H1 (cell line): ENCODE data around the gene MRPS34. TPM values are rescaled to one million over a fixed set of nuclear protein-coding genes. Genes with fewer than 3 reads are reported as not detected.

Experiments used
- CTCF ChIA-PET: fragments of 300-600 bp; sonication (Branson Sonifier 250); formaldehyde crosslinking; loops from one replicate; lab custom pipeline; 2021; ENCODE audit not compliant: partially characterized antibody; lab: Charles Lee
- POLR2A ChIA-PET: fragments of 300-600 bp; sonication (Branson Sonifier 250); formaldehyde crosslinking; loops from one replicate; lab custom pipeline; 2021; ENCODE audit warnings: inconsistent platforms; ENCODE audit not compliant: partially characterized antibody; lab: Charles Lee
- DNase-seq, 2 experiments: peaks; one replicate each; pipeline versions ENCODE4 v3.0.0 to v3.0.0-alpha.2; 2010 to 2022; ENCODE audit warnings: low spot score in 2 of 2, low read depth in 1 of 2, mixed read lengths in 1 of 2
- FAIRE-seq: peaks from 2 replicates; lab custom pipeline; 2011; peaks lifted over from hg19 to GRCh38; lab: Jason Lieb, UNC
- H2AFZ ChIP-seq: 2 replicates; pipeline ENCODE4 v1.8.1; 2012; ENCODE audit warnings: low read length, inconsistent platforms
- H2AK5ac ChIP-seq: 2 replicates; pipeline ENCODE4 v1.6.1; 2013; ENCODE audit warnings: low read depth, low read length
- H2BK120ac ChIP-seq: replicated peaks from 2 replicates; pipeline ENCODE3; 2013; ENCODE audit warnings: low read depth, low read length, inconsistent platforms
- H2BK12ac ChIP-seq: 2 replicates; pipeline ENCODE4 v1.6.1; 2013; ENCODE audit warnings: low read depth, low read length
- H2BK15ac ChIP-seq: 2 replicates; pipeline ENCODE4 v1.6.1; 2013; ENCODE audit warnings: low read length
- H2BK20ac ChIP-seq: 2 replicates; pipeline ENCODE4 v1.6.1; 2013; ENCODE audit warnings: low read length
- H2BK5ac ChIP-seq: 2 replicates; pipeline ENCODE4 v1.6.1; 2013; ENCODE audit warnings: low read depth, low read length
- H3K14ac ChIP-seq: 2 replicates; pipeline ENCODE4 v1.6.1; 2013; ENCODE audit warnings: inconsistent platforms; ENCODE audit not compliant: insufficient read length
- H3K18ac ChIP-seq: 2 replicates; pipeline ENCODE4 v1.6.1; 2013; ENCODE audit warnings: low read length; ENCODE audit errors: extremely low read depth
- H3K23ac ChIP-seq: 2 replicates; pipeline ENCODE4 v1.6.1; 2013; ENCODE audit warnings: inconsistent platforms; ENCODE audit not compliant: insufficient read length
- H3K23me2 ChIP-seq: 2 replicates; pipeline ENCODE4 v1.6.1; 2013; ENCODE audit warnings: low read depth, low read length
- H3K27ac ChIP-seq: 2 replicates; pipeline ENCODE4 v1.6.1; 2011; ENCODE audit warnings: low read depth, low read length, inconsistent platforms
- H3K27me3 ChIP-seq, 4 experiments: replicated peaks in 1 of 4; 1 replicate in 1 of 4; 2 replicates in 3 of 4; pipeline versions ENCODE4 v1.6.1 to v1.8.1; 2011 to 2013; ENCODE audit warnings: low read length in 3 of 4, mild to moderate bottlenecking in 3 of 4, inconsistent platforms in 2 of 4, mixed read lengths in 2 of 4, moderate library complexity in 1 of 4; ENCODE audit not compliant: control insufficient read depth in 3 of 4, insufficient read depth in 3 of 4; ENCODE audit errors: extremely low read depth in 1 of 4
- H3K36me3 ChIP-seq, 4 experiments: 2 replicates each; pipeline versions ENCODE4 v1.6.1 to v1.8.1; 2011 to 2013; ENCODE audit warnings: mild to moderate bottlenecking in 4 of 4, low read length in 3 of 4, moderate library complexity in 2 of 4, control low read depth in 1 of 4, inconsistent platforms in 1 of 4; ENCODE audit not compliant: insufficient read depth in 4 of 4, control insufficient read depth in 2 of 4
- H3K4ac ChIP-seq: replicated peaks from 2 replicates; pipeline ENCODE3; 2013; ENCODE audit warnings: low read length, low read depth, mixed read lengths, inconsistent platforms; ENCODE audit not compliant: insufficient read length
- H3K4me1 ChIP-seq, 4 experiments: replicated peaks in 1 of 4; 1 replicate in 1 of 4; 2 replicates in 3 of 4; pipeline versions ENCODE4 v1.6.1 to v1.8.1; 2011 to 2013; ENCODE audit warnings: low read length in 3 of 4, inconsistent platforms in 2 of 4, mixed read lengths in 1 of 4; ENCODE audit not compliant: insufficient read depth in 4 of 4, control insufficient read depth in 3 of 4
- H3K4me2 ChIP-seq, 2 experiments: 2 replicates each; pipeline versions ENCODE4 v1.6.1 to v1.8.1; 2011 to 2013; ENCODE audit warnings: low read depth in 2 of 2, low read length in 2 of 2, control low read depth in 1 of 2, inconsistent platforms in 1 of 2, mild to moderate bottlenecking in 1 of 2; ENCODE audit not compliant: insufficient read depth in 1 of 2
- H3K4me3 ChIP-seq, 4 experiments: fragments of 200-600, 300-600 bp in 1 of 4; sonication (generic), shearing (Covaris generic), sonication (Bioruptor Twin) in 1 of 4; 2 replicates each; pipeline versions ENCODE4 v1.5.1 to v1.8.1; 2011 to 2016; ENCODE audit warnings: low read length in 4 of 4, low read depth in 3 of 4, control low read depth in 2 of 4, inconsistent platforms in 2 of 4, mild to moderate bottlenecking in 2 of 4, mixed read lengths in 1 of 4, moderate library complexity in 1 of 4; ENCODE audit not compliant: insufficient read depth in 2 of 4; ENCODE audit errors: extremely low read depth in 1 of 4
- H3K56ac ChIP-seq: replicated peaks from 2 replicates; pipeline ENCODE3; 2013; ENCODE audit warnings: low read depth, mild to moderate bottlenecking, mixed read lengths, low read length, inconsistent platforms; ENCODE audit not compliant: insufficient read length
- H3K79me1 ChIP-seq: 2 replicates; pipeline ENCODE4 v1.6.1; 2013; ENCODE audit warnings: low read depth, low read length, control low read depth
- H3K79me2 ChIP-seq, 2 experiments: 2 replicates each; pipeline versions ENCODE4 v1.6.1 to v1.8.1; 2012 to 2013; ENCODE audit warnings: low read length in 2 of 2, mild to moderate bottlenecking in 2 of 2, inconsistent platforms in 1 of 2; ENCODE audit not compliant: insufficient read depth in 2 of 2, control insufficient read depth in 1 of 2
- H3K9ac ChIP-seq, 4 experiments: replicated peaks in 1 of 4; 1 replicate in 1 of 4; 2 replicates in 3 of 4; pipeline versions ENCODE4 v1.6.1 to v1.8.1; 2011 to 2013; ENCODE audit warnings: low read depth in 3 of 4, low read length in 3 of 4, control low read depth in 2 of 4, mild to moderate bottlenecking in 2 of 4, moderate library complexity in 2 of 4, inconsistent platforms in 1 of 4; ENCODE audit errors: extremely low read depth in 1 of 4
- H3K9me3 ChIP-seq, 2 experiments: 2 replicates each; pipeline versions ENCODE4 v1.6.1 to v1.8.1; 2012 to 2013; ENCODE audit warnings: mild to moderate bottlenecking in 2 of 2, moderate library complexity in 2 of 2, control low read depth in 1 of 2, inconsistent platforms in 1 of 2, low read depth in 1 of 2, low read length in 1 of 2, mixed read lengths in 1 of 2; ENCODE audit not compliant: insufficient read depth in 2 of 2
- H4K20me1 ChIP-seq, 2 experiments: replicated peaks in 1 of 2; 2 replicates each; pipeline versions ENCODE3 to v1.8.1; 2011 to 2013; ENCODE audit warnings: inconsistent platforms in 2 of 2, low read length in 2 of 2, mild to moderate bottlenecking in 1 of 2; ENCODE audit not compliant: insufficient read depth in 2 of 2, control insufficient read depth in 1 of 2
- H4K5ac ChIP-seq: 2 replicates; pipeline ENCODE4 v1.6.1; 2013; ENCODE audit warnings: low read length, low read depth, mixed read lengths, inconsistent platforms; ENCODE audit not compliant: insufficient read length
- H4K8ac ChIP-seq: 2 replicates; pipeline ENCODE4 v1.8.0; 2013; ENCODE audit warnings: mild to moderate bottlenecking, moderate library complexity, low read length, inconsistent platforms; ENCODE audit not compliant: insufficient read depth; ENCODE audit errors: extremely low read depth
- H4K91ac ChIP-seq: replicated peaks from 2 replicates; pipeline ENCODE3; 2013; ENCODE audit warnings: low read length, mixed read lengths, inconsistent platforms; ENCODE audit not compliant: insufficient read length
- E2F6 ChIP-seq: IDR thresholded peaks from 2 replicates; pipeline ENCODE4 v1.6.1; 2012; ENCODE audit warnings: inconsistent platforms
- GTF2F1 ChIP-seq: IDR thresholded peaks from 2 replicates; pipeline ENCODE4 v1.6.1; 2012; ENCODE audit warnings: low read depth, low read length, improper control_type of control experiment, borderline replicate concordance
- WGBS, 2 experiments: shearing (Covaris generic) in 1 of 2; methylation state at CpG; one replicate each; pipeline versions ENCODE4 v1.1.6 to v1.1.7; 2013 to 2015; ENCODE audit warnings: low lambda C conversion rate in 2 of 2, mixed read lengths in 2 of 2, inconsistent platforms in 1 of 2, low coverage in 1 of 2, missing lambda C conversion rate in 1 of 2; ENCODE audit not compliant: insufficient replicate concordance in 2 of 2, insufficient coverage in 1 of 2, insufficient read length in 1 of 2; ENCODE audit errors: extremely low coverage in 1 of 2, missing lambda C conversion rate in 1 of 2; 5-methylcytosine and 5-hydroxymethylcytosine counted together
- polyA plus RNA-seq, 7 experiments: library from polyadenylated mRNA; depleted of rRNA in 3 of 7; stranded (reverse) in 5 of 7; unstranded in 2 of 7; fragments of >200 nt in 5 of 7; fragments of 200-250 nt in 2 of 7; gene quantifications; 1 replicate in 5 of 7; 2 replicates in 1 of 7; 4 replicates in 1 of 7; pipeline versions ENCODE4 v1.2.1 to v1.2.3, GENCODE V29; 2011 to 2013; ENCODE audit warnings: missing spikeins in 2 of 7, mixed read lengths in 2 of 7
- total RNA-seq: library from RNA; stranded (reverse); fragmentation: NEBNext Ultra II Directional; extraction: Animal tissue kit (Norgen Biotek cat#: 25700); gene quantifications from 2 replicates; pipeline ENCODE4 v1.2.1, GENCODE V29; 2021

The MRPS34 gene
- total and polyA plus RNA-seq, 2 of the 8 experiments (the other 6 are each of a cell fraction or from before 2014, with no cell fraction given), result 168 to 252 TPM

DNA sequence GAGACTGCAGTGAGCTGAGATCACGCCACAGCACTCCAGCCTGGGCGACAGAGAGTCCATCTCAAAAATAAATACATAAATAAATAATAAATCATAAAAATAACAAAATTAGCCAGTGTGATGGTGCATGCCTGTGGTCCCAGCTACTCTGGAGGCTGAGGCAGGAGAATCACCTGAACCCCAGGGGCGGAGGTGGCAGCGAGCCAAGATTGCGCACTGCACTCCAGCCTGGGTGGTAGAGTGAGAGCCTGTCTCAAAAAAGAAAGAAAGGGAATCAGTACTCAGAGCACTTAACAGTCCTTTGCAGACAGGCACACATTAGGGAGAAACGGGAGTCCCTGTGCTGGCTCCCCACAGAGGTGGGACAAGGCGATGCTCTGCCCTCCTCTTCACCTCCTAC, 41.9 kb downstream of the MRPS34 start:
- Histone ChIP-seq H3K36me3 (peaks cover 0 to 21% (median 4%) of the 10 kb centered on the region in 4 experiments; a peak in 5 of 8 replicates), H2BK5ac (no peak overlapping the region), H3K27ac (no peak overlapping the region), H2BK120ac (no peak overlapping the region), H2BK20ac (no peak overlapping the region), H3K79me1 (peaks cover 5% of the 10 kb centered on the region), H3K18ac (no peak overlapping the region), H4K20me1 (peaks cover 0 to 7% of the 10 kb centered on the region in 2 experiments), H2BK12ac (no peak overlapping the region), H3K14ac (no peak overlapping the region), H3K56ac (no peak overlapping the region), H3K9ac (no peak overlapping the region), H3K27me3 (no peaks in the 10 kb centered on the region), H2AK5ac (no peak overlapping the region), H3K23me2 (no peaks in the 10 kb centered on the region), H3K4ac (no peak overlapping the region), H4K8ac (no peak overlapping the region), H4K5ac (no peak overlapping the region), H3K4me3 (no peak overlapping the region), H4K91ac (no peak overlapping the region), H3K9me3 (peaks cover 15 to 18% of the 10 kb centered on the region in 2 experiments)
- 94% methylated on average over 7 of the region's 7 CpGs; no CpG with 5 or more reads in 1 of the 2 experiments for WGBS, 2 experiments
- DNase-seq, result no peak
- TF ChIP-seq E2F6, result no peak
- no peak for TF ChIP-seq GTF2F1
- TF ChIP-seq, all 59 proteins: peak for 0
- ChIA-PET CTCF (interaction anchor here (0.8 kb wide), 1 partner anchor 20 kb away, joined by 3 read pairs; no protein-coding TSS in a partner anchor), POLR2A (no interaction called here)
- 0 out of 7 replicates have a peak, but pooled peaks cover 0 to 2% (median 0%) of the 10 kb centered on the region in 4 experiments for H3K4me1 ChIP-seq
- H3K4me2 ChIP-seq, result no peak overlapping the region
- no peaks in the 10 kb centered on the region for H3K79me2 ChIP-seq
- no peak overlapping the region for H2BK15ac ChIP-seq
- no peak for FAIRE-seq
- H2AFZ ChIP-seq, result no peak overlapping the region
- no peak overlapping the region for H3K23ac ChIP-seq
